HG03521 (cell line): ENCODE results near the gene ZFX.

Source experiments
- ATAC-seq: cut with Tn5 transposase; IDR thresholded peaks from one replicate; pipeline ENCODE4 v1.9.1; 2021; ENCODE audit warnings: mild to moderate bottlenecking, moderate library complexity; ENCODE audit not compliant: unreplicated experiment

ZFX gene

DNA sequence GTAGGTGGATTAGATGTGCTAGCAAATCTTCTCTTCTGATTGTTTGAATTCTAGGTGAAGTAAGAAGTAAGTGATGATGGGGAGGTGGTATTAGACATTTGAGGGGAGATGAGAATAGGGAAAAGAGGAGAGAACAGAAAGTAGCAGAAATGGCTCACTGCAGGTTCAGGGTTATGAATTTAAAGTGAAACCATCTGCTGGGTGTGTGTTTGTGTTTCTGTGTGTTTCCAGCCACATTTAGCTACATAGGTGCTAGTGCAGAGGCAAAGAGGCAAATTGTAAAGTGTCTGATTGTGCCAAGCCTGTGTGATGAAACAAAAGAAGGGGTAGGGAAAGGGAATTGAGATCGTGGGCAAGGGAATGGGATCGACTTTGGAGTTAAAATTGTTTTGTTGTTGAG, 50.6 kb downstream of the ZFX start:
- ATAC-seq, result no peak

DNA sequence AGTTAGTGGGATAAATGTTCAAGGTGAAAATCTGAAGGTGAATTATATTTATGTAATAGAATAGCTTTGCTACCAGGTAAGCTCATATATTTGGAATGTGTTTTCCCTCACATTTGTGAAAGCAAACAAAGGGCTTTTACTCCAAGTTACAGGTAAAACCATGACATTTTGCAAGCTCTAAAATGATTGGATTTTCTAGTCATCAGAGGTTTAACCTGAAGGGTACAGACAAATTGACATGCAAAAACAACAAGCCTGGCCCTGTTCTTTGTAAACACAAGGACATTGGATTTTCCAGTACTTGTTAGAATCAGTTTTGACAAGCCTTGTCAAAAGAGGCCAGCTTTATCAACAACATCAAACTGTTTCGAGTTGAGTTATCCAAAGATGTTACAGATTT, 51.7 kb downstream of the ZFX start:
- ATAC-seq, result no peak

DNA sequence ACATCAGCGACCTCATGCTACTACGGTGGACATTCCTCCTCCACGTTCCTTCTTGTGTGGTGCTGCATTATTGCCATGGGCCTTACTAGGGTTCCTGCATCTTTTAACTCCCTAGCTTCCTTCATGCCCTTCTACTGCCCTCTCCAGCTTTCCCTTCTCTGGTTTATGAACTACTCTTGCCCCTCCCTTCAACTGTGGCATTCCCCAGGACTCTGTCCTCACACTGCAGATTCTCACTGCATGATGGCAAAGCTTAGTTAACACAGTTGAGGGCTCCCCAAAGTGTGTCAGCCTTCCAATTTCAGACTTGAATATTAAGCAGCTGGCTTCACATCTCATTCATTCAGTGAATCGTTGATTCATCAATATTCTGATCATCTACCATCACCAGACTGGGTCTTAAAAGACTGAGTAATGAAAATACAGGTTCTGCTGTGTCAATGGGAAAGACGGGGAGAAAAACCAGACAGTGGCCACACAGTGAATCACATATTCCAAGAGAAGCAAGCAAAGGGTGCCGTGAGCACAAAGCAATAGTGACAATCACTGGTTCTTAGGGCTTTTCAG, 53.0 kb downstream of the ZFX start:
- no peak for ATAC-seq

DNA sequence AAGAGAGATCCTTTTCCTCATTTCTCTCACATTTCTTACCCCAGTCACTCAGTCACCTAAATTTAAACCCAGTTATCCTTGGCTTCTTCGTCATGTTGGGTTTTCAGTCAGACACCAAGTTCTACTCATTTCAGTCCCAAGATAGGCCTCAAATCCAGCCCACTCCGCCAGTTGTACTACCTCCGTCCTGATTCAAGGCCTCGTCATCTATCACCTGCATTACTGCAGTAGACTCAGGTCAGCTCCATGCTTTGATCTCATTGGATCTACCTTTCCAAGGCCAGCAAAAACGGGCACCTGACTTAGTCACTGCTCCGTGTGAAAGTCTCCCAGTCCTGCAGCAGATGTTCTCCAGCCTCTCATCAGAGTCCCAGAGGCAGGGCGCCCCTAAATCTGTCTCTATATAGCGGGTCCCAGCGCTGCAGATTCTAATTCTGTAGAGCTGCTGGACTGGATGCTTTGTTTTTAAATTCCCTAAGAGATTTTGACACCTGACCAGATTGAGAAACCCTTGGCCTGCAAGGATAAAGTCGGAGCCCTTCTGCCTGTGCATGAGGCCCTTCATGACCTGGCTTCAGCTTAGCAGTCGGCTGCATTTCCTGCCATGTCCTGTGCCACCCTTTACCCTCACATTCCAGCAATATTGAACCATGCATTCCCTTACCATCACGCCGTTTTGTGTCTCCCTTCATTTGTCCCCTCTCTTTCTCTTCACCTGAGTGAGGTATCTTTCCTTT, 53.7 kb downstream of the ZFX start:
- no peak for ATAC-seq

DNA sequence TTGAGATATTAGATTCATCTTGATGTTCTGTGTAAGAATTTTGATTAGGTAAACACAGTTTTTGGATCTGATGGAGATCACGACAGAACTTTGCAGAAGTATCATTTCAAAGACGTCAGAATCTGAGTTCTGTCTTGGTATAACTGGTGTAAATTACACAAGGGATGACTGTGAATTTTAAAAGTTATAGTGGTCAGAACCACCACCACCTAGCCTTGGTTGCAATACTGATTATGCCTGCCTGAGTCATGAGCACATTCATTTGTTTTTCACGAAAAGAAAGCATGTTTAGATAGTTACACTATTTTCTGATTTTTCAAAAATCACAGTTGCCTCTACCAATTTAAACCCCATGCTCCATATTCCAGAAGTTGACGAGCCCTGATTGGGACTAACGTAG, 54.8 kb downstream of the ZFX start:
- ATAC-seq, result no peak

DNA sequence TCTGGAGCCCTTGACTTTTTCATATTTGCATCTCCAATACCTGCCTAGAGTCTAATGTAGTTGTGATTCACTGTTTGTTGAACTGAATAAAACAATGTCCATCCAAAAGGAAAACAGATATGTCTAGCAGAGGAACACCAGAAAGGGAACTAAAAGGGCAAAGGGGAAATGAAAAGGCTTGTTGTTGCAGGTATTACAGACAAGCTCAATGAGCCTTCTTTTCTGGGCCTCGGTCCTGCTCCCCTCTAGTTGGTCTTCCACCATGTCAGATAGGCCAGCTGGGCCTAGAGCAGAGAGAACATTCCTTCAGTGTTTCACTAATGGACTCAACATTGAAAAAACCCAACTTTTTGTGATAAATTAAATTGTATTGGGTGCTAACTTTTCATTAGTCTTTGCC, 55.4 kb downstream of the ZFX start:
- ATAC-seq, result no peak

DNA sequence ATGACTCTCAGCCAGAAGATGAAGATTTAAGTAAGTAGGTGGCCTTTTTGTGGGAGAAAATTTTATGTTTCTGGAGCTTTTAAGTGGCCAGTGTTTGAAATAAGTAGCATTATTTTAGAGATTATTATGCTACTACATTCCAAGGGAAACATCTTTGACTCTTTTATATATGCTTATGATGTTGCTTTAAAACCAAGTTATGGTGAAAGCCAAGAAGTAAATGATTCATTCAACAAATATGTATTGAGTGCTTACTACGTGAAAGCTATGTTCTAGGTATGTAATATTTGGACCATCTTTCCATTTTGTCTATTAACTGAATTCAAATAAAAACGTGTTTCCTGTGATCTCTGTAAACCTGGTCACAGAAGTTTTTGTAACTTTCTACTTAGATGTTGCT, 58.3 kb downstream of the ZFX start:
- ATAC-seq, result no peak

DNA sequence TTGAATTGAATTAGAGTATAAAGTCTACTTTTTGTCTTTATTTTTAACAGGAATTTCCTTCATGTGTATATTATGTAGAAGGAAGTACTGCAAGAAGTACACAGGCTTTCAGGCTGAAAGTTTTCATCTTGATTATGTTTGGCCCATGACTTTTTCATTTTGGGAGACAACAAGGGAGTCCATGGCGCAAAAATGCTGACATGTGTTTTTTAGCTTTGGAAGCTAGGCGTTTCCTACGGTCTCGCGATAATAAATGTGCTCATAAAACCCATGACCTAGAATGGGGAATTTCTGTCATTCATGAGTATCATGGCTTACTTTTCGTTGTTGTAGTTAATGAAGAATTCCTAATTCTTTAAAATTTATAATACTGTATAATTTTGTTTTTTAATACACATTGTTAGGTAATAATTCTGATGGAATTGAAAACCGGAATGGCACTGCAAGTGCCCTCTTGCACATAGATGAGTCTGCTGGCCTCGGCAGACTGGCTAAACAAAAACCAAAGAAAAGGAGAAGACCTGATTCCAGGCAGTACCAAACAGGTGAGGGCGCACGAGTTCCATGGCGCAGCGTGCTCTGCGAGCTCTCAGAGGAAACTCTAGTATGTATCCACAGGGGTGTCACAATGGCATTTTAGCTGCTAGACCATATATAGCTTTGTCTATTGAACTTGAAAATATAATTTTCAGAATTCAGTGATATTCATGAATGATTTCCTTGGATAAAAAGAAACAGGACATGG, 59.1 kb downstream of the ZFX start:
- ATAC-seq, result no peak

DNA sequence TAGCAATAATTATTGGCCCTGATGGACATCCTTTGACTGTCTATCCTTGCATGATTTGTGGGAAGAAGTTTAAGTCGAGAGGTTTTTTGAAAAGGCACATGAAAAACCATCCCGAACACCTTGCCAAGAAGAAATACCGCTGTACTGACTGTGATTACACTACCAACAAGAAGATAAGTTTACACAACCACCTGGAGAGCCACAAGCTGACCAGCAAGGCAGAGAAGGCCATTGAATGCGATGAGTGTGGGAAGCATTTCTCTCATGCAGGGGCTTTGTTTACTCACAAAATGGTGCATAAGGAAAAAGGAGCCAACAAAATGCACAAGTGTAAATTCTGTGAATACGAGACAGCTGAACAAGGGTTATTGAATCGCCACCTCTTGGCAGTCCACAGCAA, 60.7 kb downstream of the ZFX start:
- no peak for ATAC-seq

DNA sequence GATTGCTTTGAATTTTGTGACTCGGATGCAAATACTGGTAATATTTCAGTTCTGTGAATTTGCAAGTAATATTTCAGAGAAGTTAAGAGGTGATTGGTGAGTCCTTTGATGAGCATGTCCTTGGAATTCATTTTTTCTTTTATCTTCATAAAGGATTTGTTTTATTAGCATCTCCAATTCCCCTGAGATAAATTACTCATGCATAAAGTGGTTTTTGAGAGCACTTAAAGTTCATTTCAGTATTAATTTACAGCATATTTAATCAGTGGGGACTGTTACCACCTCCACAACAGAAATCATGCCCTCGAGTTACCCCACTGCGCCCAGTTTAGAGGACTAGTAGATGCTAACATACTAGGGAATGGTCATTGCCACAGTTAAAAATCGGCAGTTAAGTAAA, 65.0 kb downstream of the ZFX start:
- no peak for ATAC-seq

DNA sequence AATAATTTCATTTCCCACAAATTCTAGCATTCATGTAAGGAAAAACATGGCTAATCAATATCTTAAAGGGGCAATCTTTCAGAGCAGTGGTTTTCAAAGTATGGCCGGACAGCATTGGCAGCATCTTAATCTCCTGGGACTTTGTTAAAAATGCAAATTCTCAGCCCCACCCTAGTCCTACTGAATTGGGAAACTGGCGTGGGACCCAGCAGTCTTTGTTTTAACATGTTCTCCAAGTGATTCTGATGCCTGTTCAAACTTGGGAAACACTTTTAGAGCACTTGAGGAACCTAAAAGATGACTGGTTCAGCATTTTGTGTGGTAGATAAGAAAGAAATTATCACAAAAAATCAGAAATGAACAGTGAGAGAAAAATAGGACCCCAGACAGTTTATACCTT, 65.7 kb downstream of the ZFX start:
- ATAC-seq, result no peak

DNA sequence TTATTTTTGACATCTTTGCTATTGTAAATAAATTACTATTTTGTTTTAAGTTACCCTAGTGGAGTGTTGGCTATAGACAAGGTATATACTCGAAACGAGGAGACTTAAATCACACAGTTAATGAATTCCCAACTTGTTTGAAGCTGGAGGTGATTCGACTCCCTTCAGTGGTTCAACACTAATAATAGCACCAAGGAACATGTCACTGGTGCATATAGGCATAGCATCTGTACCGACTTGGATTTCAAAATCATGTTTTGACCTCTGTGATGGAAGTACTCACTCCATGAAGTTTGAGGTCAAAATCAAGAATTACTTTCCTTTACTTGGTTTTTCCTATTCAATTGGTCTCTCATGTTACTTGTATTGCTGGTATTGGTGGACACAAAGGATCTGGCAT, 66.5 kb downstream of the ZFX start:
- ATAC-seq, result no peak

DNA sequence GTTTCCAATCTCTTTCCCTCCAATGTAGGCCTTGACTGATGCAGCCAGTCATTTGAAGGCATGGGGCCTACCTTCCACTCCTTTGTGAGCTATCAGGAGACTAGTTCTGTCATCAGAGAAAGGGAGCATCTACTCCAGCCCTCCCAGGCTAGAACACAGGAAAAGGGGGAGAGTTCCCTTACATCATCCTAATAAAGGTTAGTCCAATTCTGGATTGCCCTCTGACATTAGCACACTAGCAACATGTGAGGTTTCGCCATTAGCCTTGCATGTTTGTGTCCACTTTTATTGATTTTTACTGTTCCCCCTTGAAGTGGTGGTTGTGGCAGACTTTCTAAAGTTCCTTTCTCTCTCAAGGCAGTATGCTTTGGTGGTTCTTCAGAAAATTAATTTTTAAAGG, 67.3 kb downstream of the ZFX start:
- ATAC-seq, result no peak

DNA sequence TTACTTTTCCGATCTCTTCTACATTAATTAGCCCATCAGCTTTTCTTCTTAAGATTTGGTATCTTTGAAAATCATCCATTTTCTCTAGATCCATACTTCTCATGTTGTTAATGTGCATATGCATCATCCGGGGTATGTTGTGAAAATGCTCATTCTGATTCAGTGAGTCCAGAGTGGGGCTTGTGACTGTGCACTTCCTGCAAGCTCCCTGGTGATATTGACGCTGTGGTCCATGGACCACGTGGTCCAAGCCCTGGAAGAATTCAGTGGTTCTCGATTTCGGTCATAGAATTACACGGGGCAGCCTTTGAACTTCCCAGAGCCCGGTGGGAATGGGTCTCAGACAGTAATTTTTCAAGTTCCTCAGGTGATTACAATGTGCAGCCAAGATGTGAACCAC, 69.8 kb downstream of the ZFX start:
- ATAC-seq, result no peak

DNA sequence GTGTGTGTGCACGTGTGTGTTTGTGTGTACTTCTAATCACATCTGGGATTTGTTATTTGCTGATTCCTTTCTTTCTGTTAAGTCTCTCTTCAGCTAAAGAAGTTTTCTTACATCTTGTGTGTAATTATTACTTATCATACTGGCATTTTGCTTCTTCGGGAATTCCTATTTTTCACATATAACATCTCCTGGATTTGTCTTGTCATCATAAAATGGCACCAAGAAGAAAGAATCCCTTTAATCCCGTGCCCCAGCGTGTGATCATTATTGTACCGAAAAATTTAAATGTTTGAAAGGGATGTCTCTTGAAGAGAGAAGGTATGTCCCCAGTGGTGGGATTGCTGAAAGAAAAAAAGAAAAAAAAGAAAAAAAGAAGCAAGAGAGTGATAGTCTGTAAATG, 72.3 kb downstream of the ZFX start:
- no peak for ATAC-seq

DNA sequence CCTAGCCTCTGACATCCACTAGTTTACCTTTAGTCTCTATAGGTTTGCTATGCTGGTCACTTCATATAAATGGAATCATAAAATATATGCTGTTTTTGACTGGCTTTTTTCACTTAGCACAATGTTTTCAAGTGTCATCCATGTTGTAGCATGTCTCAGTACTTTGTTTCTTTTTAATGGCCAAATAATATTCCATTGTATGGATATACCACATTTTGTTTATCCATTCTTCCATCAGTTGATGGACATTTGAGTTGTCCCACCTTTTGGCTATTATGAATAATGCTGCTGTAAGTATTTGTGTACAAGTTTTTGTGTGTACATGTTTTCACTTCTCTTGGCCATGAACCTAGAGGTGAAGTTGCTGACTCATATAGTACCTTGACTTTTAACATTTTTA, 75.7 kb downstream of the ZFX start:
- no peak for ATAC-seq

DNA sequence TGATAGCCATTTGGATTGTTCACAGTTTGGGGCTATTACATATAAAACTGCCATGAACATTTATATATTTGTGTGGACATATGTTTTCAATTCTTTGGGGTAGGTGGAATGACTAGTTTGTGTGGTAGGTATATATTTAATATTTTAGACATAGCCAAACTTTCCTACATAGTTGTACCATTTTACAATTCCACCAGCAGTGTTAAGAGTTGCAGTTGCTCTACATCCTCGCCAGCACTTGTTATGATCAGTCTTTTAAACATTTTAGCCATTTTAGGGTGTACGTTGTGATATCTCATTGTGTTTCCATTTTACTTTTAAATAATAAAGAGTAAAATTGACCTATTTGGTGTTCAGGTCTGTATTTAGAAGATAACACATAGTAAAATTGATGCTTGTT, 76.6 kb downstream of the ZFX start:
- no peak for ATAC-seq

DNA sequence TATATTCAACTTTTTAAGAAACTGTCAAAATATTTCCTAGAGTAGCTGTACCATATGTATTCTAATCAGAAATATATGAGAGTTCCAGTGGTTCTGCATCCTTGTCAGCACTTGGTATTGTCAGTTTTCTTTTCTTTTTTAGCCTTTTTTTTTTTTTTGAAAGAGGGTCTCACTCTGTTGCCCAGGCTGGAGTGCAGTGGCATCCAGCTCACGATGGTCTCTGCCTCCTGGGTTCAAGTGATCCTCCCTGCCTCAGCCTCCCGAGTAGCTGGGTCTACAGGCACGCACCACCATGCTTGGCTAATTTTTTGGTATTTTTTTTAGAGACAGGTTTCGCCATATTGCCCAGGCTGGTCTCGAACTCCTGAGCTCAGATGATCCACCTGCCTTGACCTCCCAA, 79.1 kb downstream of the ZFX start:
- no peak for ATAC-seq

DNA sequence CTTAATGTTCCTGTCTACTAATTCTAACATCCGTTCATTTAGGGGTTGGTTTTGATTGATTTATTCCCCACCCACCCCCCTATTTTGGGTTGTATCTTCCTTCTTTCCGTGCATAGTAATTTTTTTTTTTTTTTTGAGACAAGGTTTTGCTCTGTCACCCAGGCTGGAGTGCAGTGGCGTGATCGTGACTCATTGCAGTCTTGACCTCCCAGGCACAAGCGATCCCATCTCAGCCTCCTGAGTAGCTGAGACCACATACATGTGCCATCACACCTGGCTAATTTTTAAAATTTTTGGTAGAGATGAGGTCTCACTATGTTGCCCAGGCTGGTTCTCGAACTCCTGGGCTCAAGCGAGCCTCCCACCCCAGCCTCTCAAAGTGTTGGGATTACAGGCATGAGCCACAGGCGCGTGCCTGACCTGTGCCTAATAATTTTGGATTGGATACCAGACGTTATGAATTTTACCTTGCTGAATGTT, 79.9 kb downstream of the ZFX start:
- no peak for ATAC-seq

DNA sequence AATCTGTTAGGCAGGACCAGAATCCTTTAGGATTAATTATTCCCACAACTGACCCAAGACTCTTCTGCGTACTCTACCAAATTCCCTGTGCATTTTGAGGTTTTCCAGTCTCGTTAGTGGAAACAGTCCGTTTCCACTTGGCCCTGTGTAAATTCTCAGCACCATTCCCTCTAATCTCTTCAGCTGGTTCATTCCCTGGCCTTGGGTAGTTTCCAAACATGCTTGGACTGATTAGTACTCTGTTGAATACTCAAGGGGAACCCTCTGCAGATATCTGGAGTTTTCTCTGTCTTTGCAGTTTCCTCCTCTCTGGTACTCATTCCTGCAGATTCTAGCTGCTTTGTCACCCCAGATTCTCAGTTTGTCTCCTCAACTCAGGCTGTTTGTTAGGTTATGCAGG, 80.4 kb downstream of the ZFX start:
- no peak for ATAC-seq

DNA sequence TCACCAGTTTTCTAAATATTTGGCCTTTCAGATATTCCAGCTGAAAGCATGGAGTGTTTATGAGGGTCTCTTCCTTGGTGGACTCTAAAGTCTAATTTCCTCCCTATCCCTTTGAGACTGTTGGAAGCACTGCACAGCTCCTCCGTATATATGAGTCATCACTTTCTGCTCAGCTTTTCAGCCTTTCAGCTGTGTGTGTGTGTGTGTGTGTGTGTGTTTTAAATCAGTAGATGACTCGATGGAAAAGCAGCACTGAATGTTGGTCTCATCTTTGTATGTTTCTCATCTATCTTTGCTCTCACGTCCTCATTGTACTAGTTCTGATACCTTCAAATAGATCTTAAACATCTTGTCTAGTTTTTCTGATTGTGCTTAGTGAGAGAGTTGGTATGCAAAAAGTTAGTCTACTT, 81.6 kb downstream of the ZFX start:
- ATAC-seq, result no peak

DNA sequence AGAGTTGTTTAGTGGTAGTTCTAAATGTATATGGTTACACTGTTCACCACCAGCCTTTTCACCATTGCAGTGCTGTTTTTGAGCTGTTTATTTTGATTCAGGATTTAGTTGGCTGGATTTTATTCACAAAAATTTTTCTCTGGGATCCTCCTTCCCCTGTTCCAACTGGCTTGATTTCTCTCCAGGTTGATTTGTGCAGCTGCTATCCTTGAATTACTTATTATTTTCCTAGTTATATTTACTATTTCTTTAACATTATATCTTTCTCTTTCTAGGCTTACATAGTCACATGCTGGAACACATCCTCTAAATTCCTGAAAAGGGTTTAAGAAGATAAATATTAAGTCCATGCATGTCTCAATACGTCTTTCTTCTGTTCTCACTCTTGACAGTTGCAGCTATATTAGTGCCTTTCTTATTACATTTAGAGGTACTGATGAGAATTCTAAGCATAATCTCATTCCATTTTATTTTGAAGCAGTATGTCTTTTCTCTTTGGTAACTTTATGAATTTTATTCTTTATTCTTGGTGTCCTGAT, 82.2 kb downstream of the ZFX start:
- ATAC-seq, result no peak
